ENCODE data around the gene CABCOCO1. TPM values are rescaled to one million over a fixed set of nuclear protein-coding genes. Genes with fewer than 3 reads are reported as not detected.

The CABCOCO1 gene
- total and polyA plus RNA-seq, 9 of the 15 experiments (the other 6 are each of a cell fraction or from before 2014, with no cell fraction given), result 0.04 TPM; not detected in 8

GRCh38 chr10:61779950-61780659 lies 117.4 kb downstream of the CABCOCO1 start (continued):
- TF ChIP-seq GMEB1 (CRISPR knock-in tag; IDR thresholded peaks at IDR 0.05), result 0 out of 2 replicates have a peak, but pooled peaks have one; percentile 12
- TF ChIP-seq GATA2 (CRISPR knock-in tag; IDR thresholded peaks at IDR 0.05), result 0 out of 2 replicates have a peak, but pooled peaks have one; percentile 41
- TF ChIP-seq MGA (IDR thresholded peaks at IDR 0.05), result no peak
- peak; percentile 52; the same call in 1 of the 2 replicates for TF ChIP-seq KHSRP (IDR thresholded peaks at IDR 0.05)
- TF ChIP-seq CHD1 (IDR thresholded peaks at IDR 0.05; ENCODE audit: low read length), result no peak
- TF ChIP-seq SMARCC2 (IDR thresholded peaks at IDR 0.05; ENCODE audit: low read depth), result peak; percentile 71; the same call in 1 of the 2 replicates
- no peak for TF ChIP-seq U2AF1 (optimal IDR thresholded peaks at IDR 0.05; ENCODE audit: low read depth, low read length)
- peak; percentile 75; the same call in 1 of the 2 replicates for TF ChIP-seq BMI1 (IDR thresholded peaks at IDR 0.05; ENCODE audit: low read length)
- TF ChIP-seq, protein P1, sequence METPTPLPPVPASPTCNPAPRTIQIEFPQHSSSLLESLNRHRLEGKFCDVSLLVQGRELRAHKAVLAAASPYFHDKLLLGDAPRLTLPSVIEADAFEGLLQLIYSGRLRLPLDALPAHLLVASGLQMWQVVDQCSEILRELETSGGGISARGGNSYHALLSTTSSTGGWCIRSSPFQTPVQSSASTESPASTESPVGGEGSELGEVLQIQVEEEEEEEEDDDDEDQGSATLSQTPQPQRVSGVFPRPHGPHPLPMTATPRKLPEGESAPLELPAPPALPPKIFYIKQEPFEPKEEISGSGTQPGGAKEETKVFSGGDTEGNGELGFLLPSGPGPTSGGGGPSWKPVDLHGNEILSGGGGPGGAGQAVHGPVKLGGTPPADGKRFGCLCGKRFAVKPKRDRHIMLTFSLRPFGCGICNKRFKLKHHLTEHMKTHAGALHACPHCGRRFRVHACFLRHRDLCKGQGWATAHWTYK (CRISPR knock-in tag; IDR thresholded peaks at IDR 0.05), result no peak
- TF ChIP-seq ZNF644 (tag; IDR thresholded peaks at IDR 0.05; ENCODE audit: low read depth), result 0 out of 2 replicates have a peak, but pooled peaks have one; percentile 37
- no peak for TF ChIP-seq DIDO1 (tag; IDR thresholded peaks at IDR 0.05; ENCODE audit: low read depth)
- TF ChIP-seq KLF10 (CRISPR knock-in tag; IDR thresholded peaks at IDR 0.05), result no peak
- no peak for TF ChIP-seq ZEB2 (IDR thresholded peaks at IDR 0.05)
- TF ChIP-seq CEBPB (tag; IDR thresholded peaks at IDR 0.05), result peak; percentile 48

All from K562 (cell line).